Measurements from ENCODE around the gene EFHD2.
"Not testable (repeated sequence)": the region's sequence is repeated elsewhere in the genome, so short reads cannot be mapped to it uniquely, and the experiment has no call there.

EFHD2 gene

GRCh38 chr1:15456313-15456954, 46.7 kb downstream of the EFHD2 start, which contains the start of gene CELA2A:
CELA2A (plus strand) TSS chr1:15456732; CDS start chr1:15456754, 22 bp downstream.
- H3K4me3 ChIP-seq (replicated peaks; ENCODE audit: low read depth, low read length): no peak within 1 kb of the TSS
- H3K36me3 ChIP-seq (ENCODE audit: control insufficient read depth, insufficient read depth, low read length): no peaks in the 10 kb centered on the region
- DNase-seq (ENCODE audit: extremely low read depth, insufficient read length): no peak
- TF ChIP-seq CTCF (IDR thresholded peaks at IDR 0.05; ENCODE audit: insufficient read depth, low read length, poor library complexity, severe bottlenecking): no peak
- H3K27me3 ChIP-seq (replicated peaks; ENCODE audit: control insufficient read depth, insufficient read depth, low read length): no peaks in the 10 kb centered on the region

GRCh38 chr1:15457585-15457984, 47.9 kb downstream of the EFHD2 start:
- no peak for DNase-seq (ENCODE audit: extremely low read depth, insufficient read length)
- no peak for TF ChIP-seq CTCF (IDR thresholded peaks at IDR 0.05; ENCODE audit: insufficient read depth, low read length, poor library complexity, severe bottlenecking)

GRCh38 chr1:15458388-15458787, 48.7 kb downstream of the EFHD2 start:
- H3K4me3 ChIP-seq (replicated peaks; ENCODE audit: low read depth, low read length); H3K36me3 ChIP-seq (ENCODE audit: control insufficient read depth, insufficient read depth, low read length); H3K27me3 ChIP-seq (replicated peaks; ENCODE audit: control insufficient read depth, insufficient read depth, low read length); DNase-seq (ENCODE audit: extremely low read depth, insufficient read length): not testable (repeated sequence)

More at GRCh38 chr1:15457585-15457984, 47.9 kb downstream of the EFHD2 start:
- no peaks in the 10 kb centered on the region for H3K36me3 ChIP-seq (ENCODE audit: control insufficient read depth, insufficient read depth, low read length)
- H3K27me3 ChIP-seq (replicated peaks; ENCODE audit: control insufficient read depth, insufficient read depth, low read length): no peaks in the 10 kb centered on the region
- no peak overlapping the region for H3K4me3 ChIP-seq (replicated peaks; ENCODE audit: low read depth, low read length)

- no peak for TF ChIP-seq CTCF (IDR thresholded peaks at IDR 0.05; ENCODE audit: insufficient read depth, low read length, poor library complexity, severe bottlenecking)
- Histone ChIP-seq H3K27me3 (replicated peaks; ENCODE audit: control insufficient read depth, insufficient read depth, low read length) (no peaks in the 10 kb centered on the region), H3K36me3 (ENCODE audit: control insufficient read depth, insufficient read depth, low read length) (no peaks in the 10 kb centered on the region), H3K4me3 (replicated peaks; ENCODE audit: low read depth, low read length) (no peak overlapping the region)
- no peak for DNase-seq (ENCODE audit: extremely low read depth, insufficient read length)
Observed at GRCh38 chr1:15459771-15460707, 50.4 kb downstream of the EFHD2 start.

GRCh38 chr1:15460708-15461095, 51.0 kb downstream of the EFHD2 start:
- Histone ChIP-seq H3K36me3 (ENCODE audit: control insufficient read depth, insufficient read depth, low read length) (no peaks in the 10 kb centered on the region), H3K27me3 (replicated peaks; ENCODE audit: control insufficient read depth, insufficient read depth, low read length) (no peaks in the 10 kb centered on the region), H3K4me3 (replicated peaks; ENCODE audit: low read depth, low read length) (no peak overlapping the region)
- TF ChIP-seq CTCF (IDR thresholded peaks at IDR 0.05; ENCODE audit: insufficient read depth, low read length, poor library complexity, severe bottlenecking): no peak
- no peak for DNase-seq (ENCODE audit: extremely low read depth, insufficient read length)

GRCh38 chr1:15463064-15463800, 53.5 kb downstream of the EFHD2 start:
- not testable (repeated sequence) for DNase-seq (ENCODE audit: extremely low read depth, insufficient read length); H3K4me3 ChIP-seq (replicated peaks; ENCODE audit: low read depth, low read length)

GRCh38 chr1:15463926-15464322, 54.2 kb downstream of the EFHD2 start:
- not testable (repeated sequence) for H3K27me3 ChIP-seq (replicated peaks; ENCODE audit: control insufficient read depth, insufficient read depth, low read length); H3K36me3 ChIP-seq (ENCODE audit: control insufficient read depth, insufficient read depth, low read length); DNase-seq (ENCODE audit: extremely low read depth, insufficient read length); H3K4me3 ChIP-seq (replicated peaks; ENCODE audit: low read depth, low read length)

More at GRCh38 chr1:15463064-15463800, 53.5 kb downstream of the EFHD2 start:
- not testable (repeated sequence) for H3K27me3 ChIP-seq (replicated peaks; ENCODE audit: control insufficient read depth, insufficient read depth, low read length); H3K36me3 ChIP-seq (ENCODE audit: control insufficient read depth, insufficient read depth, low read length)
